GM18909 (cell line): ENCODE data around the gene MBP.

Source experiments
- ATAC-seq: cut with Tn5 transposase; IDR thresholded peaks from one replicate; pipeline ENCODE4 v1.9.1; 2021; ENCODE audit warnings: mild to moderate bottlenecking; ENCODE audit not compliant: unreplicated experiment, poor library complexity

Gene MBP

DNA sequence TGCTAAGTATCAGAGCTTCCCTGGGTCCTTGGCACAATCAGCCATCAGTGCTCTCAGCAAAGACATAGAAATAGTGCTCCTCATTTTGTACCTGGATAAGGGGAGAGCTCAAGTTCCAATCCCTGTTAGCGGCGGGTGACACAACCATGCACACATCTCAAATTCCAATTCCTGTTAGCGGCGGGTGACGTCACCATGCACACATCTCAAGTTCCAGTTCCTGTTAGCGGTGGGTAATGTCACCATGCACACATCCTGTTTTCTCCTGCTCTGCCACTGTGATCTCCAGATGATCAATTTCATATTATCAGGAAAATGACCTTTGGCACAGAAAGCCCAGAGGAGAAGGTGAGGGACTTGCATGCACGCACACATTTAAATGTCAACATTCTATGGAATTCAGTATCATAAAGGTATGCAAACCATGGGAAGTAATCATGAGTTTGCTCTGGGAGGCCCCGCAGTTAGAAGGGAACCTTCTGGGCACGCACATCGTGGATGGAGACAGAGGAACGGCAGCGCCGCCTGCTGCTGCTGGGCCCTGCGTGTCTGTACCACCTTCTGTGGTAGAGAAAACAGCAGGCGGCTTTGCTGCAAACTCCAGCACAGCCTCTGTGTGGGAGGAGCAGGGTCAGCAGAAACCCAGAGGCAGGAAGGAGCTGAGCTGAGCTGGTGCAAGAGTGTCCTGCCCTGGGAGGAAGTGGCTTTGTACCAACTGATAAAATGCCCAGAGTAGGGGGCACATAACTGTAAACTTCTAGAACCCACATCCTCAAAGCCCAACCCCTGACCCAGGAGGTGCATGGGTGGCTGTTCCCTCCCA, 77.8 kb downstream of the MBP start:
- peak; percentile 90 for ATAC-seq

DNA sequence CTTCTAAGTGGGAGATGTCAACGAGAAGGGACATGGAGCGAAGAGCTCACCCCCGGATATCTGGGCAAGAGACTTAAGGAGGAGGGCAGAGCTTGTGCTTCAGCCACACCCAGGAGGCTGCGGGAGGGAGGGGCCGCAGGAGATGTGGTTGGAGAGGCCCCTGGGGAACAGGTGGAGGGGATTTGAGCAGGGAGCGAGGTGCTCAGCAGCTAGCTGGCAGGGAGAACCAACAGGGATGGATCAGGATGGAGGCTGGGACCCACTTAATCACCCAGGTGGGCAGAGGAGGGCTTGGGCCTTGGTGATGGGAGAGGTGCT, 78.3 kb downstream of the MBP start:
- ATAC-seq, result peak; percentile 14

DNA sequence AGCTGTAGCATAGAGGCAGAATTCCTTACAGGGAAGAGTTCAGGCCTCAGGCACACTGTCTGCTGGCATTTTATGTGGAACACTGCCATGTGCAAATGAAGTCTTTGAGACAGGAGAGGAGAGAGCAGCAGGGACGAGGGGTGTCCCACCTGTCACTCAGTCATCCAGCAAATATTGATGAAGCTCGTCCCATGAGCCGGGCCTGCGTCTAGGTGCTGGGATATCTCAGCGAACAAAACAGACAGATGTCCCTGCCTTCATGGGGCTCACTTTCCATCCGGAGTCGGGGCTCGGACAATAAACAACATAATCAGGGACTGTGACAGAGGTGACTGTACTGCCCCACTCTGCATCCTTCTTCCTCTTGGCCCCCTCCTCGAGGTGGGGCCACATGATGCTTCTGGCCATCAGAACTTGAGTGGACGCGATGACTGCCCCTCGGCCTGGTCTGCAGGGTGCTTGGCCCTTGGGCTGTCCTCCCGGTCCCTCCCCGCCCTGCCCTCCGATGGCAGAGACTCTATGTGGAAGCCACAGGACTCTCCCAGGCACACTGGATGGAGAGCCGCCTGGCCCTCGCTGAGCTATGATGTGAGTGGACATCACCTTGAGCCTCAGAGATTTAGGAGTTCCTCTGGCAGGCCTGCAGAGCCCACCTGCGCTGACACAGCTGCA, 78.8 kb downstream of the MBP start:
- ATAC-seq, result no peak

DNA sequence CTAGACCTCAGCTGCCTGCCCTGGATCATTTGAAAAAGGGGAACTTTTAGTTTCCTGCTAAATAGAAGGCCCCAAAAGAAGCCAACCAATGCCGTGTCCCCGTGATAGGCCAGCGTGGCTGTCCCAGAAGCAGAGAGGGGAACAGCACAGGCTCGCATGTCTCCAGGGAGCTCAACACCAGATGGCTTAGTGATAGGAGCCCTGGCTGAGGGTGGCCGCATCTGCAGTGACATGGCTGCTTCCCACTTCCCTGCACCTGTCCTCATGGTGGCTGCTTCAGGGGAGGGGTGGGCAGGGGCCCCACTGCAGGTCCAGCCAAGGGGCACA, 79.6 kb downstream of the MBP start:
- ATAC-seq, result no peak

DNA sequence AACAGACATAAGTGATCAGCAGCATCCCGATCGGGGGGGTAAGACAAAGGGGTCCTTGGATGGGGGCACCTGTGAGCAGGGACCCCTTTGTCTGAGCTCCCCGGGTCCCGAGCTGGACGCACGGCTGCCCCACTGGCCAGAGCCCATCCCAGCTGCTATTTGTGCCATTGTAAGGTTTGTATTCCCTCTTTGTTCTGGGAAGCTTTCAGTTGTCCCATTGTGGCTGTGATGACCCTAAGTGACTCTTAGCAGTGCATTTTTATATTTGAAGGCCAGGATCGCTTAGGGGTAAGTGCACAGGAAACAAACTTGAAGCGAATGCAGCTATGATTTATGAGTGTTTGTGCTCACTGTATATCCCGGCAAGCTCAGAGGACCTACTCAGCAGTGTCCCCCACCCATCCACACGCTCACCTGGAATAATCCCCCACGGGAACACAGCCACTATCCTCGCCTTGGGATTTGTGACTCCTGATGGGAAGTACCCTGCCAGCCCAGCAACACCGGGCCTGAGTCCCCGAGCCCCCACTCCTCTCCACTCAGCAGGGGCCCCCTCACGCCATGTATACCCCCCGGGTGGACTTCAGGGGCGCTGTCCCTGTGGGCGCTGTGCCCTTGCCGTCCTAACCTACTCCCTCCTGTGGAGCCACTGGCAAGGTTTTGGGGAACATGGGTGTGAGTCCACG, 80.1 kb downstream of the MBP start:
- no peak for ATAC-seq

DNA sequence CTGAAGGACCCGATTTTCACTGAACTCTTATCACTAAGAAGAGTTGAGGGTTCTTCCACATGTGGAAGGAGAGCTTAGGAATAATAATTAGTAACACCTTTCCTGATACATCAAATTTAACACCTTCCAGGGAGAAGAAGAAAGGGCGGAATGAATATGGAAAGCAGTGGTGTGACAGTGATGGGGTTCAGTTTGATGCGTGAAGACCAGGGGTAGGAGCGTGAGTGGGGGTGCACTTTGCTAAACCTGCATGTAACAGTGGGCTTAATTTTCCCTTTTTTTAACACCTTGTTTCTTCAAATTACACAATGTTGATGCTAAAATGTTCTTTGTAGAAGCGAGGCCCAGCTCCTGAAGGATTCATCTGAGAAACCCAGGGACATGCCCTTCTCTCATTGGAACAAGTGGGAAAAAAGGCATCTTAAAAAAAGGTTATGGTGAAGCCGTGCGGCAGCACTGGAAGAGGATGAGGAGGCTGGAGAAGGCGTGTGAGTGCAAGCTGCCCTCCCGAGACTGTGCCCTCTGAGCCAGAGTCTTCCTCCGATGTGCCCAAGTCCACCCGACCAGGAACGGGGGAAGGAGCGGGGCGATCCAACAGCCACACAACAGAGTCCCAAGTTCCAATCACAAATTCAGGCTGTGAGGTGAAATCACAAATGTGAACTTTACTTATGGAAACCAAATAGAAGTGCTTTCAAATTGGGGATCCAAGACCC, 80.8 kb downstream of the MBP start:
- ATAC-seq, result no peak

DNA sequence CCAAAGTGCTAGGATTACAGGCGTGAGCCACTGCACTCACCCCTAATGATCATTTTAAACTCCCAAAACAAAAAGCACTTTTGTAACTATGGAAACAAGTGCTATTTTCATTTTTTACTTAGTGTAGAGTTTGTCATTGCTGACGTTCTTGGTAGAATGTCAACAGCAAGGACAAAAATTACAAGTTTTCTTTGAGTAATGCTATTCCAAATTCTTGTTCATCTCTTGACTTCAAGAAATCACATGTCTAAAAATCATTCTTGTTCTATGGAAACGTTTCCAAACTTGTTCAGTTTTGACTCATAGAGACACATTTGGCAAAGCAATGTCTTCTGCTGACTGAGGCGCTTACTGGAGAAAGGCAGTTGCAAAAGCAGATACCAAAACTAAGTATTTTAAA, 82.6 kb downstream of the MBP start:
- no peak for ATAC-seq

DNA sequence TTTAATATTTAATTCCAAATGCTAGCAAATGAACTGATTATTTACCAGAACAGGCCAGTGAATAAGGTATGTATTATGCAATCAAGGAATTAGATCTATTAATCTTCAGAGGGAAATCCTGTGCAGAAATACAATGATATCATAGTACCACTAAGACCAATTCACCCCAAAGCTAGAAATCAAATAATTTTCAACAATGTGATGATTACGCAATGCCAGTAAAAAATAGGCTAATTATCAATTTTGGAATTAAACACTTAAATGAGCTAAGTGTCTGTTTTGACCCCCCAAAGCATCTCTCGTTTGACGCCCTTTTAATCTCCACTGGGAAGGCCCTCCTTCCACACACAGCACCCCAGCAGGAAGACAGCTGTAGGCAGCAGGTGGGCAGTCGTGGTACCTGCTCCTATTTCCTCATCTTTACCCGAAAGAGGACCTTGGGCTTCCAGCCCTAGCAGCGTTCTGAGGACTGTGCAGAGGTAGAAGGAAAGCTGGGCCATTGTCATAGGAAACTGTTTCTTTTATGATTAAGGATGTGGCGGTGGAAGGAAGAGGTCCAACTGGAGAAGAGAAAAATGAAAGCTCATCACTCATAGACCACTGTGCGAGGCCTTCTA, 84.7 kb downstream of the MBP start:
- ATAC-seq, result no peak

DNA sequence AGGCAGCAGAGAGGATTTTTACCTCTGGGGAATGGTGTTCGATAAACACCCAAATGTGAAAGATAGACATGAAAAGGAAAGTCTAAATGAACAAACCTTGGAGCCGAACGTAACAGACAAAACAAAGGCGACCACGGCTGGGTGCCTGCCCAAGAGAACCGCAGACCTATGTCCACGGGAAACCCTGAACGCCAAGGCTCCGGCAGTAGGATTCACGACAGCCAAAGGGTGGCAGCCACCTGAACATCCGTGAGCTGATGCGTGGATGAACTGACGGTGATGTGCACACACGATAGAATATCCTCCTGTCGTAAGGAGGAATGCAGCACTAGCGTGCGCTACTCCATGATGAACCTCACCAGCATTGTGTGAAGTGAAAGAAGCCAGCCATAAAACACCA, 85.6 kb downstream of the MBP start:
- ATAC-seq, result no peak

DNA sequence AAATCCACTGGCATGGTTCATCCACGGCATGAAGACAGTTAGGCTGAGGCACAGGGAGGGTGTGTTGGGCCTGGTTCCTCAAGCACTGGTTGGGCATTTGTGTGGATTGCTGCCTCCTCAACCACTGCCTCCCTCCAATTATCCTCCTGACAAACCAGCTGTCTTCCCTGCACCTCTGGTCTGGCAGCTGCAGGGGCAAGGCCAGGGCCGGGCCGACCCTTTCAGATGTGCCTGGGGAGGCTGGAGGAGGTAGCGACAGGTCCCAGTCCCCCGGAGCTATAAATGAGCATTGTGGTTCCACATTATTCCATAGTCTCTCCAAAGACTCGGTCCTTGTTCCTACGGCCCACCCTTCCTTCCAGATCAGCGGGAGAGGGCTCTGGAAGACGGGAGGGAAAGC, 86.2 kb downstream of the MBP start:
- ATAC-seq, result no peak

DNA sequence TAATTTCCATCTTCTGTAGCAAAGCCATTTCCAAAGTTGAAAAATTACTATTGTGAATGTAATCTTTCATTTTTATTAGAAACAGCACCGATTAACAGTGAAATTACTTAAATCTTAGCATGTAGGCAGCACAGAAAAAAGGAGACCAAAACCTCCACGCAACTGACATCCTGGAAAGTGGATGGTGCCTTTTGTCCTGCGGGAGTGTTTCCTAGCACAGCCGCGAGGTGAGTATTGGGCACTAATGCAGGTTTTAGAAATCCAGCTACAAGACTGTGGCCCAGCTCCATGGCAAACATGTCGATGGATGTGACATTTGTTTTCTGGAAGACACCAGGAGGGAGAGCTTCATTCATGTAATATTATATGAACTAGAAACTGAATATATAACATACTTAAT, 86.9 kb downstream of the MBP start:
- ATAC-seq, result no peak

DNA sequence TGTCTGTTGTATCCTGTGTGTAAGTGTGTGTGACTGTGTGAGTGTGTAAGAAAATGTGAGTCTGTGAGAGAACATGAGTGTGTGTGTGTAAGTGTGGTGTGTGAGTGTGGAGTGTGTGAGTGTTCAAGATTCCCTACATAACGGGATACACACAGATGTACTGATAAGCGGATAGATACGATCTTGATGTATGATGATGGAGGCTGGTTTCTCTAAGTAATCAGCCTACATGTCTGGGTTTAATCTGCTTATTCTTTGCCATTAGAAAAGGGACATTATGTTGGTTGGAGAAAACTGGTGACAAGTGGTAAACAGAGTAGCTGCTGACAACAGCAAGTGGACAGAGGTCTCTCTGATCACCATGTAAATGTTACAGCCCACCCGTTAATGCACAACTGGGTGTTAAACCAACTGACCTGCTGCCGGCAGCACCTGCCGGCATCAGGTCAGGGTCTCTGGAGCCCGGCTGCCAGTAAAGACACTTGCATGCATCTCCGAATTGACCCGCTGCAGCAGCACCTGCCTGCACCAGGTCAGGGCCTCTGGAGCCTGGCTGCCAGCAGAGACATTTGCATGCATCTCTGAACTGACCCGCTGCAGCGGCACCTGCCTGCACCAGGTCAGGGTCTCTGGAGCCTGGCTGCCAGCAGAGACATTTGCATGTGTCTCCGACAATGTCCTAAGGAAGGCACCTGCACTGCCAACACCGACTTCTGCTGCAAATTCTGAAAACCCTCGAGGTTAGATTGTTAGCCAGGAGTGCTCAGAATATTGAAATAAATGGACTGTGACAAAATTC, 87.5 kb downstream of the MBP start:
- no peak for ATAC-seq

DNA sequence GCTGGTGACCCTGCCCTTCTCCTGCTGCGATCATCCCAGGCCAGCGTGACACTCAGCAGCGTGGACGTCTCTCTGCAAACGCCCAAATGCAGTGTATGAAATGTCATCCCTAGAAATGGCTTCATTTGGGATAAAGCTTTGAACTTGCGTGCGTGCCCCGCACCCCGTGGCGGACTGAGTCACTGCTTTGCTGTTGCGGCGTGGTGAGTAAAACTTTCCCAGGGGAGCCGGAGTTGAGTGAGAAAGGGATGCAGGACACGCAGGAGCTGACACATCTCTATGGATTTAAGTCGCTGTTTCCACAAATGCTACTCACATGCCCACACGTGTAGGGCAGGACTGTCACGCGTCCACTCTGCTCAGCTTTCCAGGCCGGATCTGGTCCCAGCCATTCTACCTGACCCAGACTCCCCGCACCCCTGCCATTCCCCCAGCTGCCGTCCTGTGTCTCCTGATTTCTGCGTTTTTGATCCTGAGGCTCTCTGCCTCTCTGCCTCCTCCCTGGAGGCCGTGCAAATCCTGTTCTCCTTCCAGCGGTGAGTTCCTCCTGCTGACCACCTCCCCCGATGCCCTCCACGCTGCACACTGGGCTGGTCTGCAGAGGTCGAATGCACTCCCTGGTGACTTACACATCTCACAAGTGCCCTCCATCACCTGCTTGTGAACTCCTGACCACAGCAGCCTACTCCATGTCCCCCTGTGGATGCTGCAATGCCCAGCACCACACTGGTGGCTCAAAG, 88.9 kb downstream of the MBP start:
- no peak for ATAC-seq

DNA sequence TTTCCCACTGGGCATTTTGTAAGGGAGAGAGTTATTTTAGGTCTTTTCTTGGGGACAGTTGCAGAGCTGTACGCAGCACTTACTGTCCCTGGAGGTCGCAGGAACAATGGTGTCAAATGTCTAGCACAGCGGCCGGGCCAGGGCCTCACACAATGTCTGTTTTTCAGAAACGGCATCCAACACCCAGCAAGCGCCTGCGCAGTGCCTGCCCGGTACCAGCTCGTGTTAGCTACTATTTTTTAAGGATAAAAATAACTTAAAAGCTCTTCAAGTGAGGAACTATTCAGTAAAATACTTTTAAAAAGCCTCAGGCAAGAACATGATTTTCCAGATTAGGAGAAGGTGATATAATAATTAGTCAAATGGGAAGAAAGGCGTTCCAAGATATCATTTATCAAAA, 90.0 kb downstream of the MBP start:
- ATAC-seq, result no peak

DNA sequence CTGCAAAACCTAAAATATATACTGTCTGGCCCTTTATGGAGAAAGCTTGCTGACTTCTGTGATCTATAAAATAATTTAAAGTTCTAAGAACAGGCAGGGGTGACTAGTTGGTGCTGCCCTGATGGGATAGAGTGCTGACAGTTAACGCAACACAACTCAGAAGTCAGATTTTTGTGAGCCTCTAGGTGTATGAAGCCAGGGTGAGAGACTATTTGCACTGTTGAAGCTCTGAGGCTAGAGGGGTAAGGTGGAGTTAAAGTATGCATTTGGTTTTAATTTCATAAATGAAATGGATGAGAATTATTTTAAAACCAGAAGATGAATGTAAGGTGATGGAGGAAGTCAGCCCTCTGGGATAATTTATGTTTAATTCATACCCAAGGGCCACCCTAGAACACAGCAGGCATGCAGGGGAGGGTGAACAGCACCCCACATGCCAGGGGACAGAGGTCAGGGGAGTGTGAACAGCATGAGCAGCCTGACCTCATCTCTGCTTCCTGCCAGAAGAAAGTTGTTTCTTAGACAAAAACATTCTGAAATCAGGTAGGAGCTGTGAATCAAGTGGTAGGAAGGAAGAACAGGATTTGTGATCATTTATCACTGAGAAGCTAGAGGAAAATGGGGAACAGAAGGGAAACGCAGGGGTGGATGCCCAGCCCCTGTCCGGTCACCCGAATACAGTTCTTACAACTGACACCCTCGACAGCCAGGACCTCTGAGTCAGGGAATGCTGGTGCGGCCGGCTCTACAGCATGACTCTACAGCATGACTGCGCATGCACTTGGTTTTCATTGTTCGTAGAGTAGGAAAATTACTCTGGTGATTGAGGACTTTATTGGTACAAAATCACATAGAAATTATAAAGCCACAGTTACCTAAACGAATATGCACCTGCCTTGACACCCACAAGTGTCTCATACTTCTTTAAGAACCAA, 93.1 kb downstream of the MBP start:
- ATAC-seq, result no peak

DNA sequence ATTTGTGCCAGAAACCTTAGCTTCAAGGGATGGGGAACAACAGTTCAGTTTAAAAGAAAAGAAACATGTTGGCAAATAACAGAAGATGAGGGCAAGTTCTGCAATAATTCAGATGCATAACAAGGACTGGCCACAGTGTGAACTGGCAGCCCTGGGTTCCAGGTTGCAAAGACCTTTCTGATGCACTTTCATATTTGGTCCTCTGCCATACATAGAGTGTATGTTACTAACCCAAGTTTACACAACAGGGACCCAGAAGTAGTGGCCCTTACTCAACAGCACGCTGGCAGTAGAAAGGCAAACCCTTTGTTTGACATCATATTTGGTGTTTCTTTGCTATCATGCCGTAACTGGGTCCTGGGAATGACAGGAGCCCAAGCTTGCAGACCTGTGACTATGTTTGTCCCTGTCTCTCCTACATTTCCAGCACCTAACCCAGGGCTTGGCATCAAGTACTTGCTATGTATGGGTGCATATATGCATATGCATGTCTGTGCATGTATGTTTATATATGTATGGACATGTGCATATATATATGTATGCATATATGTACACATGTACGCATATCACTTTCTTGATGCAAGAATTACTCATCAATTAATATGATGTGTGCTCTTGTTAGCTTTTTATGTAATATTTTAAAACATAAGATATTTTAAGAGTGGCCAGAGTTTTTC, 94.3 kb downstream of the MBP start:
- no peak for ATAC-seq

DNA sequence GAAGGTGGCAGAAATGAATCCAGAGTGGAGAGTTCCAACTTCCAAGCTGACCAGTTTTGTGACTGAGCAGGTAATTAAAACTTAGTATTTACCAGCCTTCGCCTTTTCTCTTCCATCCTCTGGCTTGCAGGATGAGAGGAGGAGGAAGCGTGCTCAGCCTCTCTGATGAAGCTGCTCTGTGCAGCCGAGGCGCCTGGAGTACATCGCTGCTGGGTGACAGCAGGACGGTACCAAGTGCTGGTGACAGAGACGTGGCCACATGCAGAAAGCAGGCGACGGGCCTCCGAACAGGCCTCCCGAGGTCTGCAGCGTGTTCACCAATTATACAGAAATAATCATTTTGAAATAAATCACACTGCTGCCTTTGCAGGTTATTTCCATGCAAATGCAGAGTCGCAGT, 95.0 kb downstream of the MBP start:
- ATAC-seq, result no peak
